ENCODE measurements around the gene CTNNA1.

Gene CTNNA1

GRCh38 chr5:138844125-138844461, 90.9 kb downstream of the CTNNA1 start (continued):
- TF ChIP-seq CTCF (tag by site-specific recombination; IDR thresholded peaks at IDR 0.05) (no peak), HOXC10 (CRISPR knock-in tag; IDR thresholded peaks at IDR 0.05) (no peak), SP2 (tag by site-specific recombination; IDR thresholded peaks at IDR 0.05) (no peak), ZNF148 (tag by site-specific recombination; IDR thresholded peaks at IDR 0.05; ENCODE audit: borderline replicate concordance) (no peak), ZNF211 (tag by site-specific recombination; IDR thresholded peaks at IDR 0.05; ENCODE audit: low read depth) (no peak), PATZ1 (tag by site-specific recombination; IDR thresholded peaks at IDR 0.05) (no peak)

GRCh38 chr5:138844812-138845513, 91.7 kb downstream of the CTNNA1 start:
- Histone ChIP-seq H3K9me3 (ENCODE audit: control insufficient read depth, insufficient read depth, low read depth, low read length) (no peaks in the 10 kb centered on the region), H3K4me1 (ENCODE audit: control insufficient read depth, insufficient read depth, low read length) (peaks cover 22% of the 10 kb centered on the region), H3K36me3 (ENCODE audit: control insufficient read depth in 2 of 2, insufficient read depth in 1 of 2, low read length in 2 of 2) (no peaks in the 10 kb centered on the region), H3K4me3 (ENCODE audit: low read depth, low read length) (no peak overlapping the region), H3K27ac (ENCODE audit: extremely low read depth, low read depth, low read length) (peak overlapping the region; percentile 5; the same call in 1 of the 2 replicates)
- ChIA-PET POLR2A (no interaction called here), CTCF (no interaction called here)
- peak; percentile 60 for TF ChIP-seq PRDM6 (tag by site-specific recombination; IDR thresholded peaks at IDR 0.05)
- TF ChIP-seq TRIM28 (IDR thresholded peaks at IDR 0.05; ENCODE audit: borderline replicate concordance, low read length), result 0 out of 2 replicates have a peak, but pooled peaks have one; percentile 12
- TF ChIP-seq OSR2 (tag by site-specific recombination; IDR thresholded peaks at IDR 0.05), result peak; percentile 41; the same call in 1 of the 2 replicates
- no peak for TF ChIP-seq OVOL3 (tag by site-specific recombination; IDR thresholded peaks at IDR 0.05)
- no peak for TF ChIP-seq ZXDB (tag by site-specific recombination; IDR thresholded peaks at IDR 0.05)
- TF ChIP-seq ZNF660 (tag by site-specific recombination; IDR thresholded peaks at IDR 0.05), result peak; percentile 96
- peak; percentile 48; the same call in 1 of the 2 replicates for TF ChIP-seq SCRT2 (tag by site-specific recombination; IDR thresholded peaks at IDR 0.05)

- ChIA-PET POLR2A (no interaction called here), CTCF (interaction anchor here (0.6 kb wide), 1 partner anchor 13 kb away, joined by 3 read pairs; no protein-coding TSS in a partner anchor)
- Histone ChIP-seq H3K4me3 (ENCODE audit: low read depth, low read length) (no peak overlapping the region), H3K4me1 (ENCODE audit: control insufficient read depth, insufficient read depth, low read length) (peaks cover 29% of the 10 kb centered on the region), H3K36me3 (ENCODE audit: control insufficient read depth in 2 of 2, insufficient read depth in 1 of 2, low read length in 2 of 2) (no peaks in the 10 kb centered on the region), H3K27ac (ENCODE audit: extremely low read depth, low read depth, low read length) (no peak overlapping the region), H3K9me3 (ENCODE audit: control insufficient read depth, insufficient read depth, low read depth, low read length) (no peaks in the 10 kb centered on the region)
- no peak for TF ChIP-seq ZNF239 (tag by site-specific recombination; IDR thresholded peaks at IDR 0.05)
- TF ChIP-seq TCF7L2 (IDR thresholded peaks at IDR 0.05; ENCODE audit: borderline replicate concordance, low read depth, low read length), result peak; percentile 40; the same call in 1 of the 2 replicates
- no peak for TF ChIP-seq ZNF692 (tag by site-specific recombination; IDR thresholded peaks at IDR 0.05)
- no peak for TF ChIP-seq ZFP3 (tag by site-specific recombination; IDR thresholded peaks at IDR 0.05; ENCODE audit: low read depth)
- TF ChIP-seq PRDM6 (tag by site-specific recombination; IDR thresholded peaks at IDR 0.05), result peak; percentile 13; the same call in 1 of the 2 replicates
- no peak for TF ChIP-seq ZNF747 (tag by site-specific recombination; IDR thresholded peaks at IDR 0.05)
- no peak for TF ChIP-seq ZBTB44 (tag by site-specific recombination; IDR thresholded peaks at IDR 0.05)
These were observed 96.2 kb downstream of the CTNNA1 start for GRCh38 chr5:138849439-138849838.

Data from HEK293 (cell line).